Stomach (tissue), 9 donors: ENCODE results near the gene TRIO. TPM values are rescaled to one million over a fixed set of nuclear protein-coding genes. Genes with fewer than 3 reads are reported as not detected.

ENCODE experiments used
- DNase-seq, 2 donors: peaks; one replicate each; pipeline versions ENCODE4 v3.0.0 to v3.0.0-alpha.2; 2013 to 2019
- H3K27ac ChIP-seq, 5 donors: fragments of 200-600 bp in 4 of 5; sonication (generic) in 4 of 5; one replicate each; pipeline ENCODE4 v1.5.1; 2013 to 2019; ENCODE audit warnings: mild to moderate bottlenecking in 1 of 5, moderate library complexity in 1 of 5
- H3K27me3 ChIP-seq, 3 donors: fragments of 200-600 bp; sonication (generic); one replicate each; pipeline ENCODE4 v1.5.1; 2017 to 2019; ENCODE audit warnings: mixed run types in 1 of 3
- H3K36me3 ChIP-seq, 4 donors: fragments of 200-600 bp; sonication (generic); 1 replicate in 3 of 4; 2 replicates in 1 of 4; pipeline ENCODE4 v1.5.1; 2016 to 2019
- H3K4me1 ChIP-seq, 4 donors: fragments of 200-600 bp; sonication (generic); one replicate each; pipeline ENCODE4 v1.5.1; 2016 to 2019
- H3K4me3 ChIP-seq, 4 donors: fragments of 200-600 bp; sonication (generic) in 3 of 4; one replicate each; pipeline ENCODE4 v1.5.1; 2016 to 2019; ENCODE audit warnings: mild to moderate bottlenecking in 1 of 4
- H3K9me3 ChIP-seq, 4 donors: fragments of 200-600 bp; sonication (generic); one replicate each; pipeline ENCODE4 v1.5.1; 2016 to 2019
- CTCF ChIP-seq, 7 experiments: fragments of 450-650 bp in 4 of 7; fragments of 200-600 bp in 3 of 7; sonication (generic) in 3 of 7; IDR thresholded peaks; one replicate each; pipeline ENCODE4 v1.5.1; 2016 to 2019; ENCODE audit warnings: antibody characterized with exemption in 7 of 7, control low read depth in 2 of 7, mild to moderate bottlenecking in 1 of 7
- EP300 ChIP-seq: sonication (generic); formaldehyde crosslinking; IDR thresholded peaks from one replicate; pipeline ENCODE4 v1.6.1; 2017; ENCODE audit warnings: antibody characterized with exemption
- POLR2A ChIP-seq, 4 donors: fragments of 450-650 bp; IDR thresholded peaks; one replicate each; pipeline ENCODE4 v1.6.1; 2016; ENCODE audit warnings: antibody characterized with exemption in 4 of 4, control low read depth in 2 of 4, mild to moderate bottlenecking in 1 of 4, moderate library complexity in 1 of 4
- POLR2AphosphoS5 ChIP-seq, 3 donors: sonication (generic); formaldehyde crosslinking; IDR thresholded peaks; one replicate each; pipeline ENCODE4 v1.6.1; 2016; ENCODE audit warnings: antibody characterized with exemption in 3 of 3
- WGBS, 5 donors: extraction: QIAGEN DNeasy Blood & Tissue Kit in 3 of 5; methylation state at CpG; one replicate each; pipeline versions ENCODE4 v1.1.5 to v1.1.7; 2013 to 2018; 5-methylcytosine and 5-hydroxymethylcytosine counted together
- intact Hi-C: fragments of 100-400 bp; cut with DNase I; formaldehyde crosslinking; loops from one replicate; pipeline ENCODE4 v1.15.1; 2023; ENCODE audit warnings: low total_unique reads
- polyA plus RNA-seq, 3 donors: library from polyadenylated mRNA; stranded (reverse); fragments of 200-250 nt; gene quantifications; one replicate each; pipeline ENCODE4 v1.2.3, GENCODE V29; 2013
- total RNA-seq, 5 donors: library from RNA; depleted of rRNA; stranded (reverse); fragments of >200 nt; gene quantifications; one replicate each; pipeline versions ENCODE4 v1.1.0 to v1.2.3, GENCODE V29; 2014 to 2016
- donor health status: healthy with polysubstance abuse.
- donor health status: Bipolar disorder and iron deficiency.
- donor health status: healthy.

The TRIO gene
- total and polyA plus RNA-seq, 8 donors, result 9.9 to 558 (median 127) TPM

GRCh38 chr5:14364576-14365472 is 221.7 kb downstream of the TRIO start:
- 72 to 81% (median 74%) methylated on average over 12 of the region's 12 CpGs for WGBS, 5 donors

GRCh38 chr5:14365831-14366430 is 222.8 kb downstream of the TRIO start:
- Histone ChIP-seq H3K4me3 (no peak overlapping the region), H3K36me3 (peaks cover 51 to 99% (median 98%) of the 10 kb centered on the region in 4 donors), H3K27ac (no peak overlapping the region), H3K9me3 (no peaks in the 10 kb centered on the region), H3K4me1 (peaks cover 0 to 3% (median 0%) of the 10 kb centered on the region in 4 donors), H3K27me3 (no peaks in the 10 kb centered on the region)
- WGBS, 5 donors, result 67 to 76% (median 72%) methylated on average over 2 of the region's 2 CpGs
- DNase-seq, result no peak
- intact Hi-C loops, result no loop called here
- TF ChIP-seq POLR2AphosphoS5 (IDR thresholded peaks at IDR 0.05) (no peak), EP300 (no peak), POLR2A (IDR thresholded peaks at IDR 0.05) (no peak), CTCF (IDR thresholded peaks at IDR 0.05) (no peak)

More at GRCh38 chr5:14364576-14365472, 221.7 kb downstream of the TRIO start:
- H3K27me3 ChIP-seq, result no peaks in the 10 kb centered on the region
- H3K36me3 ChIP-seq, result peaks cover 55 to 99% (median 98%) of the 10 kb centered on the region in 4 donors
- H3K4me3 ChIP-seq, result no peak overlapping the region
- H3K4me1 ChIP-seq, result peaks cover 0 to 3% (median 0%) of the 10 kb centered on the region in 4 donors
- no peaks in the 10 kb centered on the region for H3K9me3 ChIP-seq
- H3K27ac ChIP-seq, result no peak overlapping the region
- TF ChIP-seq POLR2A (IDR thresholded peaks at IDR 0.05) (no peak), CTCF (IDR thresholded peaks at IDR 0.05) (peak in 5 of 7 experiments; percentile 12 to 47 (median 46))
- intact Hi-C loops, result no loop called here
- peak; percentile 54 to 72 for DNase-seq

GRCh38 chr5:14366763-14367162 is 223.6 kb downstream of the TRIO start:
- Histone ChIP-seq H3K27me3 (no peaks in the 10 kb centered on the region), H3K4me1 (peaks cover 0 to 3% (median 0%) of the 10 kb centered on the region in 4 donors), H3K9me3 (no peaks in the 10 kb centered on the region), H3K4me3 (no peak overlapping the region), H3K36me3 (peaks cover 47 to 99% (median 97%) of the 10 kb centered on the region in 4 donors), H3K27ac (no peak overlapping the region)
- WGBS, 5 donors, result 77 to 93% (median 92%) methylated on average over 10 of the region's 10 CpGs
- TF ChIP-seq POLR2AphosphoS5 (IDR thresholded peaks at IDR 0.05) (no peak), EP300 (no peak), CTCF (IDR thresholded peaks at IDR 0.05) (no peak), POLR2A (IDR thresholded peaks at IDR 0.05) (no peak)
- intact Hi-C loops, result no loop called here
- DNase-seq, result no peak

- Histone ChIP-seq H3K36me3 (peaks cover 44 to 99% (median 97%) of the 10 kb centered on the region in 4 donors), H3K9me3 (no peaks in the 10 kb centered on the region), H3K4me1 (peaks cover 0 to 3% (median 0%) of the 10 kb centered on the region in 4 donors), H3K27me3 (no peaks in the 10 kb centered on the region), H3K27ac (no peak overlapping the region), H3K4me3 (no peak overlapping the region)
- intact Hi-C loops, result no loop called here
- WGBS, 5 donors, result 91 to 97% (median 94%) methylated on average over 3 of the region's 3 CpGs
- DNase-seq, result no peak
- TF ChIP-seq EP300, result no peak
These were observed 224.2 kb downstream of the TRIO start for GRCh38 chr5:14367364-14367763.
